HG03108 (cell line): ENCODE data around the gene GATAD2B.

ENCODE experiments used
- ATAC-seq: cut with Tn5 transposase; IDR thresholded peaks from one replicate; pipeline ENCODE4 v1.9.1; 2021; ENCODE audit warnings: moderate library complexity; ENCODE audit not compliant: unreplicated experiment

GATAD2B gene

GRCh38 chr1:153922972-153923925, at the start of gene GATAD2B:
Gene GATAD2B (minus strand): TSS chr1:153922972. CDS start chr1:153828347, 94,625 bp downstream.
- ATAC-seq, result peak; percentile 87

DNA sequence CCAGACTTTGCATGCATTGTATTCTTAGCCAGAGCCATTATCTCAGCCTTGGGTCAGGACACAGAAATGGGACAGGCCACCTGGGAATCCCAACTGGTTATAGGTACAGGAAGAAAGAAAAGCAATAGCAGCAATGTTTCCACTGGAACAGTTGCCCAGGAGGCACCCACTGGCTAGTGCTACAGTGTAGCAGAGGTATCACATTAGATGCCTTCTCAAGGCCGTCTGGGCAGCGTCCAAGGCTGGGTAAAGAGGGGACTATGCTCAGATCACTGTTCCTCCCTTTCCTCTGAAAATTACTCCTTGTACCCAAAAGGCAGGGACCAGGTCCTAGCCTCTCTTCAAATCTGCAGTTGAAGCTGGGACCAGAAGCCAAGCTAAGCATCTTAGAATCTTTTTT, 47.6 kb upstream of the GATAD2B start:
- ATAC-seq, result no peak

DNA sequence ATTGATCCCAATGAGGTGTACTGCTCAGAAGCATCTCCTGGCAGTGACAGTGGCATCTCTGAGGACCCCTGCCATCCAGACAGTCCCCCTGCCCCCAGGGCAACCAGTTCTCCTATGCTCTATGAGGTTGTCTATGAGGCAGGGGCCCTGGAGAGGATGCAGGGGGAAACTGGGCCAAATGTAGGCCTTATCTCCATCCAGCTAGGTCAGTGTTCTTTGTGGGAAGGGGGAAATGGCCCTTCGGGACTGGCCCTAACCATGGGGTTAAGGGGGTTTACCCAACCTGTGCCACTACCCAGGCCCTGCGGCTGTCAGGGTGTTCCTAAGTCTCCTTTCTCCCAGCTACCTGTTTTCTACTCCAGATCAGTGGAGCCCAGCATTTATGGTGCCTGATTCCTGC, 46.2 kb upstream of the GATAD2B start:
- no peak for ATAC-seq

GRCh38 chr1:153968408-153968807, 45.6 kb upstream of the GATAD2B start:
- no peak for ATAC-seq

DNA sequence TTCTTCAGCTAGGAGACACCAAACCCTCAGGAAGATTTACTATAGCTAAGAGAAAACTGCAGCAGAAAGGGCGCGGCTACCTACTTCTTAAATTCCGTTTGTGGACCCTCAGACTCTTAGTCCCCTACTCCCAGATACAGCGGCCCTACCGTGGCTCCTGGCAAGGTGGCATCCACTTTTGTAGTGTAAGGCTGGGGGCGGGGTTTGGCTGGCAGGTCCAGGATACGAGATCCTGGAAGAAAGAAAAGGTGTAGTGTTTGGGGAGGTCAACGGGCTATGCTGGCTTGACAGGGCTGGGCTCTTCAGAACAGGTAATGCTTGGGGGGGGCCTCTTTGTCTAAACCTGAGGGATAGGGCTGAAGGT, 45.2 kb upstream of the GATAD2B start:
- ATAC-seq, result no peak

DNA sequence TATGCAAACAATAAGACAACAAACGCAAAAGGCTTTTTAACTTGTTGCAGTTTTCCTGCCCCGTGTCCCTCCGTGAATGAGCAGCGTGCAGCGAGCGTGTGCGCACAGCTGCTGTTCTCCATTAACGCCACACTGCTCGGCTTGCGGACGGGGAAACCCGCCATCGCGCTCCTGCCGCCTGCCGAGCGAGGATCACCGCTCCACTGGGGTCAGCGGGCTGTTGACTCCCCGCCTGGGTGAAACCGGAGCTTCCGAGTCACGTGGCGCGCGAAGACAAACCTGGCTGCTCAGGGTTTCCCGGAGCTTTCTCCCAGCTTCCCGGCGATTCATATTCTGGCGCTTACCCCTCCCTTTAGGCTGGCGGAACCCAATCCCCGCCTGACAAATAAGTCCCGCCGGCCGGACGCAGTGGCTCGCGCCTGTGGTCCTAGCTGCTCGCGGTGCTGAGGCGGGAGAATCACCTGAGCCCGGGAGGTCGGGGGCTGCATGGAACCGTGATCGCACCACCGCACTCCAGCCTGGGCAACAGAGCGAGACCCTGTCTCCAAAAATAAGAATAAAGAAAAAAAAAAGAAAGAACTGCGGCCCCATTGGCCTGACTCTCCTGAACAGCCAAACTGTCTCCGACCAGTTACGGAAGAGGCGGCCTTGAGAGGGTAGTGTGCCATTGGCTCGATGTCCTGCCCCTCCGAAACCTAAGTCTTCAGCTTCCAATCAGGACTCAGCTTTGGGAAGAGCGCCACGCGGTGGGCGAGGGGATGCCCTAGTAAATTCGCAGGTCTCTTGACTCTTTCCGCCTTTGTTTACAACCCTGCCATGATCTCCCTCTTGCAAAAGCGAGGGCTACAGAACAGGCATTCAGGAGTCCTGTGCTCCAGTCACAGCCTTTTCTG, 44.6 kb upstream of the GATAD2B start, which contains the start of gene CREB3L4:
CREB3L4 (plus strand) TSS at position 796 of the 893 bp plus-strand sequence. CDS start 624 bp downstream, outside the sequence.
- peak; percentile 64 for ATAC-seq

GRCh38 chr1:153963850-153964331, 41.1 kb upstream of the GATAD2B start:
- no peak for ATAC-seq

- peak; percentile 37 for ATAC-seq
Measured at GRCh38 chr1:153963030-153963849, 40.5 kb upstream of the GATAD2B start, which contains the start of gene SLC39A1. Gene SLC39A1 (minus strand): TSS chr1:153963537. CDS start chr1:153962715, 822 bp downstream.

GRCh38 chr1:153962088-153963029, 39.6 kb upstream of the GATAD2B start:
- no peak for ATAC-seq

GRCh38 chr1:153961421-153961820, 38.6 kb upstream of the GATAD2B start:
- ATAC-seq, result no peak

GRCh38 chr1:153960206-153960605, 37.4 kb upstream of the GATAD2B start:
- no peak for ATAC-seq

GRCh38 chr1:153959454-153959853, 36.7 kb upstream of the GATAD2B start:
- no peak for ATAC-seq

GRCh38 chr1:153958961-153959260, 36.1 kb upstream of the GATAD2B start:
- ATAC-seq, result no peak

- peak; percentile 71 for ATAC-seq
Measured at GRCh38 chr1:153958111-153958960, 35.6 kb upstream of the GATAD2B start, which contains the start of gene CRTC2. Gene CRTC2 (minus strand): TSS chr1:153958612. CDS start chr1:153958497, 115 bp downstream.

GRCh38 chr1:153957744-153958110, 35.0 kb upstream of the GATAD2B start:
- ATAC-seq, result peak; percentile 16

DNA sequence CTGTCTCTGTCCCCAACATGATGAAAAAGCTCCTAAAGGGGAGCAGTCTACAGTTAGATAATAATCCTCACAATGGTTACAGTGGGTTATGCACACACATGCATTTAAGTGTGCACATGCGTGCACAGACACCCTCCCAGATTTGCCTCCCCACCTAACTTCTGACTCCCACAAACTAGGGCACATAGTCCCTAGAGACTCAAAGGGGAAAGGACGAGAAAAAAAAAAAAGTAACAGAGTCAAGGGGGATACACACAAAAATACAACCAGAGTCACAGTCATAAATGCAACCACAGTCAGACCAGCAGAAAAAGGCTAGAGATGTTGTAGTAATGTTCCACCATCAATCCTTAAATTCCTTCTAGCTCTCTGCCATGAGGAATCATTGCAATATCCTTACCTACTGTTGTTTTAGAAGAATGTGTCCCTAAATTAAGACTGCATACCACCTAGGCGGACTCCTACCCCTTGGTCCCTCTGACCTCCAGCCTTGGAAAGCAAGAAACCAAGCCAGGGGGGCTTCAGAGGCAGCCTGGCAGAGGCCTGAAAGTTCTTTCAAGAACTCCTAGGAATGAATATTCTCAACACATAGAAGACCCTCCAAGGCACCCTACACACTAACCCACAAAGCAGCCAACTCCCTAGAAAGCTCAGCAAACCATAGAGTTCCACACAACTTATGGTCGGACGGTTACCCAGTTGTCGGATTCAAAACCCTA, 34.4 kb upstream of the GATAD2B start:
- no peak for ATAC-seq

- ATAC-seq, result no peak
Measured at GRCh38 chr1:153954826-153955225, 32.1 kb upstream of the GATAD2B start.

- no peak for ATAC-seq
Measured at GRCh38 chr1:153953859-153954365, 31.1 kb upstream of the GATAD2B start.
